NCI-H226 (cell line): Measurements from ENCODE around the gene RGR.
A peak's percentile ranks its signal among the peaks of the same experiment; 100 is the strongest.

Source experiments
- DNase-seq: peaks from one replicate; pipeline ENCODE4 v3.0.0-alpha.2; 2015

Gene RGR

GRCh38 chr10:84302223-84302622 lies 57.4 kb downstream of the RGR start:
- no peak for DNase-seq

DNA sequence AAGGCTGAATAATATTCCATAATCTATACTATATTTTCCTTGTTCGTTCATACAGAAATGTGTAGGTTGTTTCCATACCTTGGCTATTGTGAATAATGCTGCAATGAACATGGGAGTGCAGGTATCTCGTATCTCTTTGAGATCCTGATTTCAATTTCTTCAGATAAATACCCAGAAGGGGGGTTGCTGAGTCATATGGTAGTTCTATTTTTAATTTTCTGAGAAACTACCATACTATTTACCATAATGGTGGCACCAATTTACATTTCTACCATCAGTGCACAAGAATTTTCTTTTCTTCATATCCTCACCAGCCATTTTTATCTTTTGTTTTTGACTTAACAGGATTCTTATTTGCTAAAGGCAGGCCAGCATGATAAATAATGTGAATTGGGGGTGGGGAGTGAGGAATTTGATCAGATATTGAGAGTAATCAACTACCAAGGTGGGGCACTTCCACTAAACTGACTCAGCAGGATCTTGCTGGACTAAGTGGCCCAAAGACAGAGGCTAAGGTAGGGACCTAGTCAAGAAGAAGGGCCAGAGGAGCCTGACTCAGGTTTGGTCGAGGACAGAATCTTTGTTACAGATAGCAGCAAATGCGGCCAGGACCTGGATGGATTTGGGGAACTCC lies 62.0 kb downstream of the RGR start:
- no peak for DNase-seq

GRCh38 chr10:84308021-84308420 lies 63.2 kb downstream of the RGR start:
- DNase-seq = no peak

DNA sequence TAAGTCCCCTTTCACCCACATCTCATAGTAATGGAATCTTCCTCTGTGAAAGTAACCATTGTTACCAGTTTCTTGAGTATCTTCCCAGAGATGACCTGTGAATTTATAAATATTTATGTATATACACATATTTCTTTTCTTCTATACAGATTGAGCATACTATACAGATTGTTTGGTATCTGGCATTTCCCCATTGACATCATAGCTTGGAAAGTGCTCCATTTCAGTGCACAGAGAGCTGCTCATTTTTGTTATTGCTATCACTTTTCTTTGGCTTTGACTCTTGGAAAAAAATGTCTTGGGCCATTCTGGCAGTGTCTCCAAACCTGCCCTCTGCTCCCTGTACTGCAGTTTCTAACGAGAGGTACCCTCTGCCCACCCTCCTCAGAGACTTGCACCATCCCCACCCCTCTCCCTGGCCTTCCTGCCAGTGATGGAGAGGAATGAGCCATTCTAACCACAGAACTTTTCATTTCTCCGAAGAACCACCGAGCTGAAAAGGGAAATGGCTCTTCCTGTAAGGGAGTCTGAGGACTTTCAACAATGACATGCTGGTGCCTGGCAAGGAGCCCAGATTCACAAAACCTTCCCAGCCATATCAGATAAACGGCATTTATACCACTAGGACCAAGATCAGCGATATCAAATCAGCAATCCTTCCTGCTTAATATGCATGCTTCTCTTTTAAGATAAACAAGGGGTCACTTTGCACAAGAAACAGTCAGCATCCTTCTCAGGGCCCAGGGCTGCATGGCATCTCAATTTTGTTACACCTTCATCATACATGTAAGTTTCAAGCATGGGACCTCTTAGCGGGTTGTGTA lies 63.8 kb downstream of the RGR start:
- peak; percentile 28 for DNase-seq
